HCT116 (cell line): ENCODE results near the gene APP. TPM values are rescaled to one million over a fixed set of nuclear protein-coding genes. Genes with fewer than 3 reads are reported as not detected.

Experiments used
- ATAC-seq: fragments of 200-7000 bp; cut with Tn5 transposase; 2 replicates; pipeline ENCODE4 v1.9.1; 2020; ENCODE audit warnings: mild to moderate bottlenecking, moderate library complexity
- BruUV-seq: library from RNA; stranded (reverse); fragments of 400-500 nt; replicated peaks from 2 replicates; lab custom pipeline; 2021; lab: Mats Ljungman, UMichigan
- CTCF ChIA-PET: fragments of 300-600 bp; sonication (Branson Sonifier 250); formaldehyde crosslinking; loops from one replicate; lab custom pipeline; 2021; ENCODE audit warnings: antibody characterized with exemption; lab: Charles Lee
- POLR2A ChIA-PET: fragments of 300-600, 350-600 bp; sonication (Branson Sonifier 250); formaldehyde crosslinking; loops from one replicate; lab custom pipeline; 2021; ENCODE audit warnings: antibody characterized with exemption; lab: Charles Lee
- RAD21 ChIA-PET, 2 experiments: fragments of 300-600 bp; sonication (Branson Sonifier 250); formaldehyde crosslinking; loops; one replicate each; lab custom pipeline; 2023; ENCODE audit warnings: low total read pairs in 2 of 2; ENCODE audit not compliant: uncharacterized antibody in 2 of 2, unreplicated experiment in 2 of 2, low non-redundant PET in 1 of 2; lab: Charles Lee
- DNase-seq: peaks from one replicate; pipeline ENCODE4 v3.0.0-alpha.2; 2010; ENCODE audit warnings: low read depth, low spot score
- H2AFZ ChIP-seq: fragments of 200-600 bp; shearing (Covaris generic), sonication (generic); 2 replicates; pipeline ENCODE4 v1.6.1; 2017; ENCODE audit warnings: low read depth, mixed run types, mixed read lengths, antibody characterized with exemption, low read length; ENCODE audit not compliant: poor library complexity, severe bottlenecking
- H3K27ac ChIP-seq: 2 replicates; pipeline ENCODE4 v1.5.1; 2012; ENCODE audit warnings: low read depth, low read length
- H3K27me3 ChIP-seq: fragments of 200-600 bp; sonication (generic); 2 replicates; pipeline ENCODE4 v1.6.1; 2016; ENCODE audit warnings: mixed run types, low read length, mixed read lengths; ENCODE audit not compliant: insufficient read depth
- H3K36me3 ChIP-seq, 2 experiments: fragments of 200-500 bp in 1 of 2; fragments of 200-600 bp in 1 of 2; sonication (Bioruptor generic) in 1 of 2; sonication (generic) in 1 of 2; 2 replicates each; pipeline versions ENCODE4 v1.5.1 to v1.6.1; 2014 to 2016; ENCODE audit warnings: low read length in 2 of 2, inconsistent platforms in 1 of 2, mixed read lengths in 1 of 2, mixed run types in 1 of 2; ENCODE audit not compliant: insufficient read depth in 2 of 2, control insufficient read depth in 1 of 2
- H3K4me1 ChIP-seq, 2 experiments: fragments of 200-600 bp in 1 of 2; sonication (generic) in 1 of 2; 2 replicates each; pipeline versions ENCODE4 v1.5.1 to v1.6.1; 2012 to 2017; ENCODE audit warnings: low read length in 2 of 2, inconsistent platforms in 1 of 2, mild to moderate bottlenecking in 1 of 2, mixed read lengths in 1 of 2, mixed run types in 1 of 2, moderate library complexity in 1 of 2; ENCODE audit not compliant: insufficient read depth in 2 of 2, control insufficient read depth in 1 of 2
- H3K4me2 ChIP-seq: fragments of 200-600 bp; sonication (generic); 2 replicates; pipeline ENCODE4 v1.6.1; 2017; ENCODE audit warnings: mixed run types, low read length, mixed read lengths
- H3K4me3 ChIP-seq, 2 experiments: fragments of 200-600 bp in 1 of 2; sonication (generic) in 1 of 2; replicated peaks in 1 of 2; 2 replicates each; pipeline ENCODE4 v1.5.1; 2011 to 2016; ENCODE audit warnings: low read length in 2 of 2, control low read depth in 1 of 2, low read depth in 1 of 2, mild to moderate bottlenecking in 1 of 2, mixed read lengths in 1 of 2, mixed run types in 1 of 2
- H3K79me2 ChIP-seq: fragments of 200-600 bp; sonication (generic); 2 replicates; pipeline ENCODE4 v1.6.1; 2017; ENCODE audit warnings: mild to moderate bottlenecking, mixed run types, low read length, moderate library complexity, mixed read lengths; ENCODE audit not compliant: insufficient read depth
- H3K9ac ChIP-seq: fragments of 200-600 bp; sonication (generic); 2 replicates; pipeline ENCODE4 v1.6.1; 2016; ENCODE audit warnings: low read length, mixed read lengths
- H3K9me2 ChIP-seq: fragments of 200-600 bp; sonication (generic), shearing (Covaris generic); 2 replicates; pipeline ENCODE4 v1.6.1; 2017; ENCODE audit warnings: mixed run types, mild to moderate bottlenecking, moderate library complexity; ENCODE audit not compliant: insufficient read depth
- H3K9me3 ChIP-seq, 2 experiments: fragments of 200-500 bp in 1 of 2; fragments of 200-600 bp in 1 of 2; sonication (Bioruptor generic) in 1 of 2; sonication (generic) in 1 of 2; 2 replicates each; pipeline ENCODE4 v1.6.1; 2014 to 2017; ENCODE audit warnings: low read length in 2 of 2, mixed read lengths in 2 of 2, inconsistent platforms in 1 of 2, low read depth in 1 of 2, mild to moderate bottlenecking in 1 of 2, mixed run types in 1 of 2, moderate library complexity in 1 of 2; ENCODE audit not compliant: control insufficient read depth in 1 of 2, insufficient read depth in 1 of 2
- H4K20me1 ChIP-seq: fragments of 200-600 bp; sonication (generic), shearing (Covaris generic); 2 replicates; pipeline ENCODE4 v1.6.1; 2017; ENCODE audit warnings: mixed run types, mild to moderate bottlenecking, moderate library complexity; ENCODE audit not compliant: insufficient read depth
- ATF3 ChIP-seq: IDR thresholded peaks from 2 replicates; pipeline ENCODE4 v1.6.1; 2012
- CEBPB ChIP-seq: IDR thresholded peaks from 2 replicates; pipeline ENCODE4 v1.6.1; 2012; ENCODE audit warnings: low read depth
- EGR1 ChIP-seq: IDR thresholded peaks from 2 replicates; pipeline ENCODE4 v1.6.1; 2012; ENCODE audit warnings: low read depth
- ELF1 ChIP-seq: IDR thresholded peaks from 2 replicates; pipeline ENCODE4 v1.6.1; 2012; ENCODE audit warnings: low read depth, borderline replicate concordance
- EZH2 ChIP-seq: fragments of 200-600 bp; sonication (generic); IDR thresholded peaks from 2 replicates; pipeline ENCODE4 v1.6.1; 2017; ENCODE audit warnings: antibody characterized with exemption, mixed run types
- EZH2phosphoT487 ChIP-seq: fragments of 200-600 bp; IDR thresholded peaks from 2 replicates; pipeline ENCODE4 v1.6.1; 2018; ENCODE audit warnings: antibody characterized with exemption, borderline replicate concordance
- MAX ChIP-seq: IDR thresholded peaks from 2 replicates; pipeline ENCODE4 v1.6.1; 2012
- POLR2AphosphoS5 ChIP-seq: IDR thresholded peaks from 2 replicates; pipeline ENCODE4 v1.6.1; 2011; ENCODE audit warnings: mild to moderate bottlenecking, low read depth, low read length, moderate library complexity
- SP1 ChIP-seq: IDR thresholded peaks from 2 replicates; pipeline ENCODE4 v1.6.1; 2012; ENCODE audit warnings: low read depth
- SRF ChIP-seq: IDR thresholded peaks from 2 replicates; pipeline ENCODE4 v1.6.1; 2012; ENCODE audit warnings: low read depth
- intact Hi-C: fragments of 100-400 bp; cut with micrococcal nuclease; formaldehyde crosslinking; loops from 2 replicates; pipeline ENCODE4 v1.10.0; 2022
- total RNA-seq: library from RNA; stranded (reverse); gene quantifications from one replicate; pipeline ENCODE4 v1.2.1, GENCODE V29; 2021; ENCODE audit not compliant: unreplicated experiment
- TF ChIP-seq, protein P1 (sequence below), 3 experiments: fragments of 200-600 bp in 1 of 3; sonication (generic) in 1 of 3; IDR thresholded peaks in 2 of 3; conservative IDR thresholded peaks in 1 of 3; 2 replicates each; pipeline ENCODE4 v1.5.1; 2012 to 2017; ENCODE audit warnings: low read depth in 2 of 3, low read length in 2 of 3, antibody characterized with exemption in 1 of 3, borderline replicate concordance in 1 of 3, control low read depth in 1 of 3, mild to moderate bottlenecking in 1 of 3, mixed read lengths in 1 of 3, mixed run types in 1 of 3, moderate library complexity in 1 of 3; ENCODE audit not compliant: insufficient read depth in 1 of 3

APP gene
- total RNA-seq, 1 experiment from 2014 or later = 267 TPM

GRCh38 chr21:25893191-25893590 is 277.4 kb downstream of the APP start (continued):
- TF ChIP-seq POLR2AphosphoS5 (no peak), EZH2 (no peak), EZH2phosphoT487 (no peak), SP1 (no peak), ATF3 (no peak), CEBPB (no peak), SRF (no peak)

- Histone ChIP-seq H3K36me3 (peaks cover 8 to 11% of the 10 kb centered on the region in 2 experiments; a peak in 3 of 4 replicates), H3K27me3 (no peaks in the 10 kb centered on the region), H3K9ac (no peak overlapping the region), H3K4me2 (no peak overlapping the region), H3K27ac (no peak overlapping the region), H3K9me2 (no peaks in the 10 kb centered on the region), H3K4me3 (no peak overlapping the region), H2AFZ (no peak overlapping the region), H4K20me1 (no peaks in the 10 kb centered on the region), H3K4me1 (no peaks in the 10 kb centered on the region), H3K79me2 (no peaks in the 10 kb centered on the region), H3K9me3 (no peaks in the 10 kb centered on the region)
- no TSS peak for BruUV-seq
- ChIA-PET RAD21 (no interaction called here), CTCF (no interaction called here), POLR2A (no interaction called here)
- intact Hi-C loops = no loop called here
- no peak for ATAC-seq
- TF ChIP-seq EGR1 (no peak), EZH2phosphoT487 (no peak), CEBPB (no peak), MAX (no peak), SRF (no peak), ELF1 (no peak), POLR2AphosphoS5 (no peak), EZH2 (no peak)
- TF ChIP-seq, protein P1, sequence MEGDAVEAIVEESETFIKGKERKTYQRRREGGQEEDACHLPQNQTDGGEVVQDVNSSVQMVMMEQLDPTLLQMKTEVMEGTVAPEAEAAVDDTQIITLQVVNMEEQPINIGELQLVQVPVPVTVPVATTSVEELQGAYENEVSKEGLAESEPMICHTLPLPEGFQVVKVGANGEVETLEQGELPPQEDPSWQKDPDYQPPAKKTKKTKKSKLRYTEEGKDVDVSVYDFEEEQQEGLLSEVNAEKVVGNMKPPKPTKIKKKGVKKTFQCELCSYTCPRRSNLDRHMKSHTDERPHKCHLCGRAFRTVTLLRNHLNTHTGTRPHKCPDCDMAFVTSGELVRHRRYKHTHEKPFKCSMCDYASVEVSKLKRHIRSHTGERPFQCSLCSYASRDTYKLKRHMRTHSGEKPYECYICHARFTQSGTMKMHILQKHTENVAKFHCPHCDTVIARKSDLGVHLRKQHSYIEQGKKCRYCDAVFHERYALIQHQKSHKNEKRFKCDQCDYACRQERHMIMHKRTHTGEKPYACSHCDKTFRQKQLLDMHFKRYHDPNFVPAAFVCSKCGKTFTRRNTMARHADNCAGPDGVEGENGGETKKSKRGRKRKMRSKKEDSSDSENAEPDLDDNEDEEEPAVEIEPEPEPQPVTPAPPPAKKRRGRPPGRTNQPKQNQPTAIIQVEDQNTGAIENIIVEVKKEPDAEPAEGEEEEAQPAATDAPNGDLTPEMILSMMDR (IDR thresholded peaks at IDR 0.05 in 2 of 3, conservative IDR thresholded peaks at IDR 0.05 in 1 of 3; ENCODE audit: borderline replicate concordance in 1 of 3, insufficient read depth in 1 of 3, low read depth in 2 of 3, low read length in 2 of 3) = no peak
- DNase-seq = no peak
These were observed 279.0 kb downstream of the APP start for GRCh38 chr21:25891596-25891995.
